Lung (tissue), 12 donors: ENCODE data around the gene NIN. TPM values are rescaled to one million over a fixed set of nuclear protein-coding genes. Genes with fewer than 3 reads are reported as not detected.

Experiments used
- ATAC-seq: fragments of 200-7000 bp; cut with Tn5 transposase; one replicate; pipeline ENCODE4 v1.9.1; 2020; ENCODE audit warnings: moderate number of reproducible peaks; ENCODE audit not compliant: insufficient read depth, low FRiP score
- DNase-seq, 3 donors: peaks; one replicate each; pipeline ENCODE4 v3.0.0-alpha.2; 2013 to 2017
- H3K27ac ChIP-seq, 2 donors: one replicate each; pipeline ENCODE4 v1.5.1; 2013; ENCODE audit warnings: mild to moderate bottlenecking in 2 of 2, moderate library complexity in 2 of 2, control low read depth in 1 of 2, inconsistent platforms in 1 of 2, low read depth in 1 of 2, low read length in 1 of 2
- H3K27me3 ChIP-seq, 3 donors: one replicate each; pipeline ENCODE4 v1.5.1; 2013; ENCODE audit warnings: low read length in 2 of 3; ENCODE audit not compliant: control insufficient read depth in 3 of 3, insufficient read depth in 3 of 3
- H3K36me3 ChIP-seq, 4 donors: one replicate each; pipeline ENCODE4 v1.5.1; 2013; ENCODE audit warnings: low read length in 4 of 4, mild to moderate bottlenecking in 1 of 4, moderate library complexity in 1 of 4; ENCODE audit not compliant: control insufficient read depth in 4 of 4, insufficient read depth in 4 of 4
- H3K4me1 ChIP-seq, 5 donors: one replicate each; pipeline ENCODE4 v1.5.1; 2013; ENCODE audit warnings: low read length in 5 of 5, mild to moderate bottlenecking in 2 of 5, moderate library complexity in 1 of 5; ENCODE audit not compliant: control insufficient read depth in 5 of 5, insufficient read depth in 5 of 5
- H3K4me3 ChIP-seq: one replicate; pipeline ENCODE4 v1.5.1; 2013; ENCODE audit warnings: mild to moderate bottlenecking, control low read depth, moderate library complexity
- H3K9ac ChIP-seq, 2 donors: one replicate each; pipeline ENCODE4 v1.5.1; 2013; ENCODE audit warnings: low read length in 2 of 2, control low read depth in 1 of 2; ENCODE audit not compliant: insufficient read depth in 1 of 2
- H3K9me3 ChIP-seq, 4 donors: one replicate each; pipeline ENCODE4 v1.5.1; 2013; ENCODE audit warnings: low read length in 3 of 4, mild to moderate bottlenecking in 1 of 4, moderate library complexity in 1 of 4; ENCODE audit not compliant: control insufficient read depth in 4 of 4, insufficient read depth in 3 of 4
- WGBS, 2 donors: extraction: QIAGEN DNeasy Blood & Tissue Kit; methylation state at CpG; one replicate each; pipeline ENCODE4 v1.1.7; 2013; 5-methylcytosine and 5-hydroxymethylcytosine counted together
- polyA plus RNA-seq, 2 donors: library from polyadenylated mRNA; stranded (reverse); fragments of 200-250 nt; gene quantifications; one replicate each; pipeline ENCODE4 v1.2.1, GENCODE V29; 2013
- total RNA-seq, 2 donors: library from RNA; depleted of rRNA in 1 of 2; stranded (reverse); fragments of >200 nt in 1 of 2; gene quantifications; one replicate each; pipeline ENCODE4 v1.2.1, GENCODE V29; 2014 to 2021
- TF ChIP-seq, protein P1 (sequence below): IDR thresholded peaks from 2 replicates; pipeline ENCODE4 v1.5.1; 2012; ENCODE audit warnings: mild to moderate bottlenecking; ENCODE audit errors: control extremely low read depth, extremely low read depth
- donor health status: control.
- donor health status: control.
- donor health status: Bipolar disorder and iron deficiency.
- donor health status: healthy.
- donor health status: DM: yes; HTN: yes; CAD: no.

NIN gene
- total and polyA plus RNA-seq, 4 donors: 5.2 to 38.6 (median 24.2) TPM

DNA sequence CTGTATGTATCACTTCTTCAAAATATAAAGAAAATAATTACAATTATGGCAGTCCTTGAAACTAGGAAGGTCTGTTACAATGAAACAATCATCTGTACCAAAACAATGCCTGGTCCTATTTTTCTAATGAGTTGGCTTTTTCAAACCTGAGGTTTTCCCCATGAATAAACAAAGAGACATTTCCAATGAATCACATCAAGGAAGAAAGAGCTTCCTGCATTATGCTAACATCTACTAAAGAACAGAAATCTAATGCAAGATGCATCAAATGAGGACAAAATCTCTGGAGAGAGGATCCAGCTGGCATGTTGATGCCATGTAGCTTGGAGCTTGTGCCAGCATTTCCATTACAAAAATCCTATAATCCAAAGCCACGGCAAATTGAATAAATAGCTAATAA, 29.3 kb downstream of the NIN start:
- ATAC-seq (no peak), DNase-seq (no peak)
- no peak overlapping the region for H3K27ac ChIP-seq
- H3K4me3 ChIP-seq: no peak overlapping the region
- H3K4me1 ChIP-seq: peaks cover 0 to 4% (median 1%) of the 10 kb centered on the region in 5 donors
- no peaks in the 10 kb centered on the region for H3K27me3 ChIP-seq
- H3K9me3 ChIP-seq: no peaks in the 10 kb centered on the region
- WGBS, 2 donors: 83 to 85% methylated on average over 1 of the region's 1 CpG
- H3K9ac ChIP-seq: no peak overlapping the region
- peaks cover 0 to 11% (median 3%) of the 10 kb centered on the region in 4 donors for H3K36me3 ChIP-seq
- TF ChIP-seq, protein P1, sequence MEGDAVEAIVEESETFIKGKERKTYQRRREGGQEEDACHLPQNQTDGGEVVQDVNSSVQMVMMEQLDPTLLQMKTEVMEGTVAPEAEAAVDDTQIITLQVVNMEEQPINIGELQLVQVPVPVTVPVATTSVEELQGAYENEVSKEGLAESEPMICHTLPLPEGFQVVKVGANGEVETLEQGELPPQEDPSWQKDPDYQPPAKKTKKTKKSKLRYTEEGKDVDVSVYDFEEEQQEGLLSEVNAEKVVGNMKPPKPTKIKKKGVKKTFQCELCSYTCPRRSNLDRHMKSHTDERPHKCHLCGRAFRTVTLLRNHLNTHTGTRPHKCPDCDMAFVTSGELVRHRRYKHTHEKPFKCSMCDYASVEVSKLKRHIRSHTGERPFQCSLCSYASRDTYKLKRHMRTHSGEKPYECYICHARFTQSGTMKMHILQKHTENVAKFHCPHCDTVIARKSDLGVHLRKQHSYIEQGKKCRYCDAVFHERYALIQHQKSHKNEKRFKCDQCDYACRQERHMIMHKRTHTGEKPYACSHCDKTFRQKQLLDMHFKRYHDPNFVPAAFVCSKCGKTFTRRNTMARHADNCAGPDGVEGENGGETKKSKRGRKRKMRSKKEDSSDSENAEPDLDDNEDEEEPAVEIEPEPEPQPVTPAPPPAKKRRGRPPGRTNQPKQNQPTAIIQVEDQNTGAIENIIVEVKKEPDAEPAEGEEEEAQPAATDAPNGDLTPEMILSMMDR: no peak

DNA sequence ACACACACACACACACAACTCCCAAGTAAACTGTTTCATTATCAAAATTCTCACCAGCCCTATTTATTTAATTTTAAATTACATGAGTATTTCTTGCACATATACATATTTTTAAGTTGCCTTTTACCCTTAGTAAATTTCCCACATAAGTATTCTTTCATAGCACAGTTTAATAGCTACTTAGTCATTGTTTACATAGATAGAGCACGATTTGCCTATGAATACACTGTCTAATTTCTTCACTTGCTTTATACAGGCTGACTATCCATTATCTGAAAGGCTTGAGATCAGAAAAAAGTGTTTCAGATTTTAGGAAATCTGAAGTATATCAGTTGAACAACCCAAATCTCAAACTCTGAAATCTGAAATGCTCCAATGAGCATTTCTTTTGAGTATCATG, 30.9 kb downstream of the NIN start:
- Histone ChIP-seq H3K9me3 (no peaks in the 10 kb centered on the region), H3K4me3 (no peak overlapping the region), H3K9ac (no peak overlapping the region), H3K36me3 (peaks cover 0 to 3% (median 0%) of the 10 kb centered on the region in 4 donors), H3K27me3 (no peaks in the 10 kb centered on the region), H3K4me1 (peaks cover 0 to 7% (median 1%) of the 10 kb centered on the region in 5 donors), H3K27ac (no peak overlapping the region)
- no peak for ATAC-seq
- WGBS, 2 donors: 51 to 80% methylated on average over 1 of the region's 1 CpG
- TF ChIP-seq, protein P1: no peak
- no peak for DNase-seq

DNA sequence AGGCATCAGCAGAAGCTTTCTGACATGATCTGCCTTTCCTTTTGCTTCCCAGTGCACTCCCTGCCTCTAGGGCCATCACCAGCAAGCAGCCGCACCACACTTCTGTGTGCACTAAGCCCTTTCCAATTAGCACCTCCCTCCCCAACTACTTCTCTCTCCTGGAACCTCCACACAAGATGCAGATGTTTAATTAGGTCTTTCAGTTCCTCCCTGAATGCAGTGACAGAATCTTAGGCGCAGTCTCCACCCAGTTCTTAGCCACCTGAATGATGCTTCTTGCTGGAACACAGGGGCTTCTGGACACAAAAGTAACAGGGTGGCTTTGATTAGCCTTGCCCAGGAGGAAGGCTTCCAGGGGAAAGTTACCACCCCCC, 32.9 kb downstream of the NIN start:
- H3K27ac ChIP-seq: no peak overlapping the region
- H3K4me3 ChIP-seq: no peak overlapping the region
- H3K4me1 ChIP-seq: peaks cover 0 to 7% (median 0%) of the 10 kb centered on the region in 5 donors
- 89 to 91% methylated on average over 2 of the region's 2 CpGs for WGBS, 2 donors
- TF ChIP-seq, protein P1: no peak
- H3K9ac ChIP-seq: no peak overlapping the region
- no peaks in the 10 kb centered on the region for H3K9me3 ChIP-seq
- no peaks in the 10 kb centered on the region for H3K27me3 ChIP-seq
- no peak for ATAC-seq
- no peaks in the 10 kb centered on the region for H3K36me3 ChIP-seq
- DNase-seq: no peak

DNA sequence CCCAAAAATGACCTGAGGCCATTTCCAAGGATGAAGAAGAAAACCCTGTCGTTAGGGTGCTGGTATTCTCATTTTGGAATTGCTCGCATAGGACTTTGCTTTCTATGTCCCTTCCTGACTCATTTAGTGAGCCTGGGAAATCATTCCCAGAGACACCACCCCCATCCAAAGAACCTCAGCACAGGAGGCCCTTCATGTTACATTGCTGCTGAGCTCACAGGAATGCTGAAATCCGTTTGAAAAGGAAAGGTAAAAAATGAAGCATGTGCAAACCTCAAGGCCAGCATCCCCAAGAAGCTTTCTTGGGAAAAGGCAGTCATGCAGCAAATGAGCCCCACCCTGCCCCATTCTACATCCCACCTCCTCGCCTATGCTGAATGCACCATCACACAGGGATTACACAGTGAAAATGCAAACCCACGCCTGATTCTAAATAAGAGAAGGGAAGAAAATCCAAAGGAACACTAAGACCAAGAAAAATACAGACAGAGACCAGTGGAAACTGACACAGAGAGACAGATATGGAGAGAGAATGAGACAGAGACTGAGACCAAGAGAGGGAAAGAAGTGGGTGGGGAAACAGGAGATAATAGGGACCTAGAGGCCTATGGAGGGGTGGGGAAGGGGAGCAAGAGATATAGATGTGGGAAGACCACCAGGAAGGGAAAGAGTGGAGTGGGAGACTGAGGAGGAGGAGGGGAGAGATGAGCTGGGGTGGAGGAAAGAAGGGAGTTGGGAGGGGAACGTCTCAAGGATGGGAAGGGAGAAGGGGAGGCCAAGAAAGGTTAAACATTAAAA, 33.5 kb downstream of the NIN start:
- H3K4me1 ChIP-seq: peaks cover 0 to 7% (median 0%) of the 10 kb centered on the region in 5 donors
- no peaks in the 10 kb centered on the region for H3K27me3 ChIP-seq
- WGBS, 2 donors: 89% methylated on average over 6 of the region's 6 CpGs
- no peaks in the 10 kb centered on the region for H3K9me3 ChIP-seq
- H3K9ac ChIP-seq: no peak overlapping the region
- ATAC-seq (no peak), DNase-seq (no peak)
- H3K36me3 ChIP-seq: peaks cover 0 to 2% (median 0%) of the 10 kb centered on the region in 4 donors
- no peak overlapping the region for H3K27ac ChIP-seq
- H3K4me3 ChIP-seq: no peak overlapping the region
- TF ChIP-seq, protein P1: no peak
